HG03108 (cell line): ENCODE results near the gene KLK12.
"Not testable (repeated sequence)": the region's sequence is repeated elsewhere in the genome, so short reads cannot be mapped to it uniquely, and the experiment has no call there.

Experiments
- ATAC-seq: cut with Tn5 transposase; IDR thresholded peaks from one replicate; pipeline ENCODE4 v1.9.1; 2021; ENCODE audit warnings: moderate library complexity; ENCODE audit not compliant: unreplicated experiment

The KLK12 gene

DNA sequence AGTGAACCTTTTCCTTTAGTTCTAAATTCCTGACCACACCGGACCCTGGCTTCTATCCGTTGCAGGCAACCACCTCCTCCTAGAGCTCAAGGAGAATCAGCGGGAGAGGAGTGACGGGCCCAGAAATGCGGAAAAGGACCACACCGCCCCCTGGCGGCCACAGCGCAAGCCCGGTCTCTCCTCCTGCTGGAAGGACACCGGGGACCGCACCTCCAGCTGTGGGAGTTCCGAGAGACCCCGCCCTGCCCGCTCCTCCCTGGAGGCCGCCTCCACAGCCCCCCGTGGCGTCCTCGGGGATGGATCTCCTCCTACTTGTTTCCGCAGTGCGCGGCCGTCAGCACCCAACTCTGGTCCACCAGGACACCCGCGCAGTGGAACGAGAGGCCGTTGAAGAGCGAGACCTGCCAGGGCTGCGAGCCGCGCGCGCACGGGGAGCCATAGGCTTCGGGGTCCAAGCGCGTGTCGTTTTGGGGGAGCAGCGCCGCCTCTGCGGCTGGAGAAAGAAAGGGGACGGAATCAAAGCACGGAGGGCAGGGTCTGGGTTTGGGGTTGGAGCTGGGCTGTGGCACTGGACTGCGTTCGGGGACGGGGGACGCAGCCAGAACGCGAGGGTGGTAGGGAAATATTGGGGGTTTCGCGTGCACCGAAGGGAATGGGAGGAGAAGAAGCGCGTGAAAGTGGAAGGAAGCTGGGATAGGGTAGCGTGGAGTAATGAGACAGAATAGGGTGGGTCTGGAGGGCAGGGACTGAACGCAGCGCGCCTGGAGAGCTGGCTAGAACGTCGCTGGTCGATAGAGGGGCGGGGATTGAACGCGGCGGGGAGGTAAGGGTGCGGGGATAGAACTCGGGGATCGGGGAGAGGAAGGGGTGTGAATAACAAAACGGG is 17.8 kb downstream of the KLK12 start:
- no peak for ATAC-seq

DNA sequence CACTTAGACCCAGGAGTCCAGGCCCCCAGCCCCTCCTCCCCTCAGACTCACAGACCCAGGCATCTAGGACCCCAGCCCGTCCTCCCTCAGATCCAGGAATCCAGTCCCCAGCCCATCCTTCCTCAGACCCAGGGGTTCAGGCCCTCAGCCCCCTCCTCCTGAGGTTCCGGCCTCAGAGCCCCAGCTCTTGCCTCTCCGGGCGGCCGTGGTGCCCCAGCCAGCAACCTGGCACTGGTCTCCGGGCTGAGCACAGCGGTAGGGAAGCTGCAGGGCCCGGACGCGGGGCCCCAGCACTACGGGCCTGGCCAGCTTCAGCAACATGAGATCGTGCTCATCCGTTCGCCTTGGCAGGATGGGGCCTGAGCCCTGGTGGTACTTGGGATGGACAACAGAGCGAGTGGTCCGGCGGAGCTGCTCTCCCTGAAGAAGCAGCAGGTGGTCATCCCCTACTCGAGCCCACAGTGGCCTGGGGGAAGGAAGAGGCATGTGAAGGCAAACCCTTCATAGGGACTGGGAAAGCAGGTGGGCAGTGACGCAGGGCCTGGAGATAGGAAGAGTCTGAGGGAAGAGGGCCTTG is 19.0 kb downstream of the KLK12 start:
- ATAC-seq: no peak

DNA sequence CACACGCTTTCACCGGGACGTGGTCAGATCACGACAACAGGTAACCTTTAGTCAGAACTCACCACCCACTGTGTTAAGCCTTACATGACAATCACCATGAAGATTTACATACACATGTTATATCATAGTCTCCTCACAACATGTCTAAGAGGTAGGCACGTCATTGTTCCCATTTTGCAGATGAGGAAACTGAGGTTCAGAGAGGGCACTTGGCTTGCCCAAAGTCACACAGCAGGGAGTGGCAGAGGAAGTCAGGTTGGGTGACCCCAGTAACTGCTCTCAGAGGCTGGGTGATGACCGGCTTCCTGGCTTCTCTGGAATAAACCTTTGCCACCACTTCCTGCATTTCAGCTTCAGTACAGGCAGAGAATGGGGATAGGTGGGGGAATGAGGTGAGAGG is 20.6 kb downstream of the KLK12 start:
- no peak for ATAC-seq

DNA sequence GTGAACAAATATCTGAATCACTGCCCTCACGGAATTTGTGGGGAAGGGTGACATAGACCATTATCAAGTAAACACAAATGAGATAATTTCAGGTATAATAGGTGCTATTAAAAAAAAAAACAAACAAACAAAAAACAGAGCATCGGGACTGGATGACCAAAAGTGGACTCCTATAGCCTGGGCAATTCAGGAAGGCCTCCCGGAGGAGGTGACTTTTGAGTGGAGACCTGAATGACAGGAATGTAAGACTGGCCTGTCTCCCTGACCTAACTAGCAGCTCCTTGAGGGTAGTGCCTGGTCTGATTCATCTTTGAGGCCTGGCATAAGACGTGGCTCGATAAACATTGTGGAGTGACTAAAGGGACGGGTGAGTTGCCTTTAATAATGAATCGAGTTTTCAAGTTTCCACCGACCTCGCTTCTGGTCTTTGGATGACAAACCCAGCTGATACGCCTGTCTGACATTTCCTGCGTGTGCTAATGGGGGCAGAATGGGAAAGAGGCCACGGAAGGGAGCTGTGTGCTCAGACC is 22.1 kb downstream of the KLK12 start:
- no peak for ATAC-seq

DNA sequence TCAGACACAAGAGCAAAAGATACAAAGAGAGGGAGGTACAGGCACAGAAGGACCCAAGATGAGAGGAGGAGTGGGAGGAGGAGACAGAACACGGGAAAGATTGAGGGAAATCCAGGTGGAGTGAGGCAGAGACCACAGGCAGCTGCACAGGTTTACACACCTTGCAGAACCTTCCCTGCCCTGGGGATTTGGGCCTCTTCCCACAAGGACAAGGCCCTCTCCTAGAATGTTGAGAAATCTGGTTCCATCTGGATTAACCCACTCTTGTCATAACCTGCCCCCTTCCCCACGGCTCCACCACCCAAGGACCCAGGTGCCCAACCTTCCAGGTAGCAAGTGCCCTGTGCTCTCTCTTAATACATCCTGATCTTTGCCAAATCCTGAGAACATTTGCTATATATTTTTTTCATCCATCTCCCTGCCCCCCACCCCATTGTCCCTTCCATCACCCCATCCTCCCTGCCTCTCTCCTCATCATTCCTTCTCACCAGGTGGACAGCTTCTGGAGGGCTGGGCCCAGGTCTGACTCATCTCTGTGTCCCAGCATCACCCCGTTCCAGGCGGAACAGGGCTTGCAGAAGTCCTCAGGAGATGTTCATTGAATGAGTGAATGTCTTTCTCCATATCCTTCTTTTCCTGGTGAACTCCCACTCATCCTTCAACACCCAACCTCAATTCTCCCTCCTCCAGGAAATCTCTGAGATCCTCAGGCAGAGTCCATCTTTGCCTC is 24.6 kb downstream of the KLK12 start:
- no peak for ATAC-seq

GRCh38 chr19:51009061-51009891 is 25.5 kb downstream of the KLK12 start:
- ATAC-seq: no peak

DNA sequence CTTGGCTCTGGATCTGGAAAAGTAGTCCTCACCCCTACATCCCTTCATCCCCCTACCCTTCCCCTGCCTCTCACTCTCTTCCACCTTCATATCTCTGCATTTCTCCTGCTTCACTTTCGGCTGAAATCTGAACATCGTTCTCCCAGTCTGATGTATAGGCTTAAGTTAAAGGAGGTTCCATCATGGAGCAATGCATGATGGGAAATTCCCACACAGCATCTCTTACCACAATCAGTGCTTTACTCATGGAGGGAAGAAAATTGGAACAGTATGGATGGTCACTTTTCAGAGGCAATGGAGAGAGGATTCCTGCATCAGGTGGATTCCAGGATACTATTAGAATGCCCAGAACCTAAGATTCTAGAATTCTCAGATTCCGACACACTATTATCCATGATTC is 27.3 kb downstream of the KLK12 start:
- no peak for ATAC-seq

- ATAC-seq: no peak
Observed at GRCh38 chr19:51006406-51006805, 28.4 kb downstream of the KLK12 start.

- no peak for ATAC-seq
Observed at GRCh38 chr19:51005248-51005647, 29.6 kb downstream of the KLK12 start.

GRCh38 chr19:51003316-51003715 is 31.5 kb downstream of the KLK12 start:
- ATAC-seq: no peak

DNA sequence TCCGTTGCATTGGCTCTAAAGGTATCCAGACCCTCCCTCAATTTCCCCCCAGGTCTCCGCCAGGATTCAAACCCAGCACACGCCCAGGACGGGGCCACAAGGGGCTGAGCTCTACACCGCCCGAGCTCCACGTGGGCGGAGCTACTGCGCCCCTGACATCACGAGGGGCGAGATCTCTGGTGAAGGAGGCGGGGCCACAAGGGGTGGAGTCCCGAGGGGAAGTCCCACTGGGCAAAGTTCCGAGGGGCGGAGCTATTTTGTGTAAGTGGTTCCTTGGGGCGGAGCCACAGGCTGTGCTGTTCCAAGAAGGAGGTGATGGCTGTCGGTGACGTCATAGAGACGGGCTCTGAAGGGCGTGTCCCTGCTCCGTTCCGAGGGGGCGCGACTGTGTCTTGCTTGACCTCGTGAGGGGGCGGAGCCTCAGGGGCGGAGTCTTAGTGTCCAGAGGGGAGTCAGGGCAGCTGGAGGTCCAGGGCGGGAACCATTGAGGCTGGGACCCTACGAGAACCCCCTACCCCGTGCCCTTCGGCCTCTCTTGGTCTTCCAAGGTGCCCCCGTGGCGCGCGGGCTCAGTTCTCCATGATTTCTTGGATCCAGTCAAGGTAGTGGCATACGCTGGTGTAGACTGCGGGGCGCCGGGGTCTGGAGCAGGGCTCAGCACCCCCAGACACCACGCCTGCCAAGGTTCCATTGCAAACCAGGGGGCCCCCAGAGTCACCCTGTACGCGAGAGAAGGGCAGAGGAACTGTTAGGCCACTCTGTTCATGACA is 32.1 kb downstream of the KLK12 start:
- ATAC-seq: no peak

DNA sequence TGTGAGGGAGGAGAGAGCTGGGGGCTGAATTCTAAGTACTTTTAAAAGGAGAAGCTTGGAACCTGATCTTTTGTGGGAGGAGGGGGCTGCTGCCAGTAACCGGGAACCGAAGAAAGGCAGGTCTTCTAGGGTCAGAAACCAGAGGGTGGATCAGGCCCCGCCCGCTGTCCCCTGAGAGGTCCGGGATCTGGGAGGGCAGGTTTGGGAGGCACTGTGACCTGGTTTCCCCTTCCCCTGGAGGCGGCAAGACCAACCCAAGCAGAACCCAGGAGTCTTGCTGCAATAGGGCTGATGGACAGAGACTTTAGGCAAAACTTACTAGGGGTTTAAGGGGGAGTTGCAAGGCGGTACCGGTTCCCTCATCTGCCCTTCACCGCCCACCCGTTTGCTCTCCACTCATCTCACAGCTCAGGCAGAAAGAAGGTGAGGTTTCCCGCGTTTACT is 32.7 kb downstream of the KLK12 start:
- no peak for ATAC-seq

GRCh38 chr19:51001515-51001914 is 33.3 kb downstream of the KLK12 start, which contains the start of gene KLK8:
Gene KLK8, minus strand, starts transcription at chr19:51001604. Its CDS starts 437 bp downstream, at chr19:51001167.
- ATAC-seq: no peak

DNA sequence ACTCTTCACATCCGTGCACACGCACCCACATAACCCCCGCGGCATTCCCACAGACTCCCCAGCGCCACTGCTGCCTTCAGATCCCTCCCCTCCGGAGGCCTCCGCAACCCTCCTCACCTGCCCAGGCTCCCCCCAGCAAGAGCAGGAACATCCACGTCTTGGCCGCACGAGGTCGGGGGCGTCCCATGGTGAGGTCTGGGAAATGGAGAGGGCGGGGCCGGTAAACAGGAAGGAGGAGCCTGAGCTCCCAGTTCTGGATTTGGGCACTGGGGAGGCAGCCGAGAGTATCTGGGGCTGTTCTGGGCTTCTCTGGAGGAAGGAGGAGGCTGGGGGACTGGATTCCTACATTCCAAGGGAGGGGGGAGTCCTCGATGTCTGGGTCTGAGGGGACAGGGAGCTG is 33.8 kb downstream of the KLK12 start:
- ATAC-seq: no peak

GRCh38 chr19:51000426-51000825 is 34.4 kb downstream of the KLK12 start:
- ATAC-seq: no peak

DNA sequence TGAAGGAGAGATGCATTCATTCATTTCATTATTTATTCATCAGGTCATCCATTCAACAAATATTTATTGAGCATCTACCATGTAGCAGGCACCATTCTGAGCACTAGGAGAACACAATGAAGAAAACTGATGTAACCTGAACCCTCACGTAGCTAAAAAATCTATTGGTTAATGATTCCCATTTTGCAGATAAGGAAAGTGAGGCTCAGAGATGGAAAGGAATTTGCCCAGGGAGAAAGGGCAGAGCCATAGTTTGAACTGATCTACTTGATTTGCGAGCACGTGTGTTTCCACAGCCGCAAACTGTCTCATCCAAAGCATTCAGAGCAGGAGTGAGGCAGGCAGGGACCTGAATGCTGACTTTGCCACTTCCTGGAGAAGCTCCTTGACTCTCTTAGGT is 36.1 kb downstream of the KLK12 start:
- no peak for ATAC-seq

DNA sequence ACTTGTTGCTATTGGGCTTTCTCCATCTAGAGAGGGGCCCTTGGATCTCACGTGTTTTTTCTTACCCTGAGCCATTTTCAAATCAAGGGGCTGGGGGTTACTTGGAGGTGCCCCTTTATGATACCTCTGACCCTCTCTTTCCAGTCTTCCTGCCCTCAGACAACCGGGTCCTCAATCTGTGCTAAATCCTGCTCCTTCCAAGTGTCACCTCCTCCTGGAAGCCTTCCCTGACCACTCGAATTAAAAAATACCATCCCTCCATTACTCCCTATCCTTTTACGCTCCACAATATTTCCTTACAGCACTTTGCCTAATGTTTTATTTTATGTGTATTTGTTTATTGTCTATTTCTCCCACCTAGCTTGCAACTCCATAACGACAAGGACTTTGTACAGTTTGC is 36.7 kb downstream of the KLK12 start:
- no peak for ATAC-seq

- no peak for ATAC-seq
Observed at GRCh38 chr19:50994129-50994528, 40.7 kb downstream of the KLK12 start.

- no peak for ATAC-seq
Observed at GRCh38 chr19:50992666-50993035, 42.2 kb downstream of the KLK12 start.

DNA sequence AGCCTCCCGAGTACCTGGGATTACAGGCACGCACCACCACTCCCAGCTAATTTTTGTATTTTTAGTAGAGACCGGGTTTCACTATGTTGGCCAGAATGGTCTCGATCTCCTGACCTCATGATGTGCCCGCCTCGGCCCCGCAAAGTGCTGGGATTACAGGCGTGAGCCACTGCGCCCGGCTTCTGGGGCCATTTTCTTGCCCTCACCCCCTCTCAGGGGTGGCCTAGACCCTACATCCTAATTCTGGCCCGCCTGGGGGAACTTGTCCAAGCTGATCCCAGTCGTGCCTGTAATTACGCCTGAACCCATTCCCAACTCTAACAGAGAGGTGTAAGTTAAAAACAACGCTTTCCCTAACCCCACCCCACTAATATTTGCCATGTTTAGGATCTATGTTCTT is 50.4 kb downstream of the KLK12 start:
- not testable (repeated sequence) for ATAC-seq
